ENCODE measurements around the gene PAK6.

The PAK6 gene

DNA sequence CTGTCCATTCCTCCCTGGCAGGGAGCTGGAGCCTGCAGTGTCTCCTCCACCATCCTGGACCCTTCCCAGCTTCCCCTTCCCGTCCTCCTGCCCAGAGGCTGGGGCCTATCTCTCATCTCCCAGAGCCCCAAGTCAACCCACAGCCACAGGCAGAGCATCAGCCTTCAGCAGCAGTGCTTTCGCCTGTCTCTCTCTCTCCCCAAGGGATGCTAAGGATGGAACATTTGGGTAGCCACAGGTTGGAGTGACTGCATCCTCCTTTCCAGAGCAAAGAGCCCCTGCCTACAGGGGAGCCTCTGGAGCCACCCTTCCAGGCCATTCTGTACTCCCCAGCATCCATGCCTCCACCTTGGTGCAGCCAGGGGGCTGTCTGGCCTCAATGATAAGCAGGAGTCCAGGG, 64.7 kb downstream of the PAK6 start:
- no peak overlapping the region for H3K27ac Mint-ChIP-seq
- peaks cover 19% of the 10 kb centered on the region for H3K4me1 Mint-ChIP-seq (ENCODE audit: low read depth)
- H3K27me3 Mint-ChIP-seq (ENCODE audit: low read depth) = no peaks in the 10 kb centered on the region
- peaks cover 10% of the 10 kb centered on the region for H3K9me3 Mint-ChIP-seq
- no peak for DNase-seq (ENCODE audit: low spot score)
- H3K4me3 Mint-ChIP-seq = no peak overlapping the region
- peaks cover 38% of the 10 kb centered on the region for H3K36me3 Mint-ChIP-seq (ENCODE audit: low read depth)

DNA sequence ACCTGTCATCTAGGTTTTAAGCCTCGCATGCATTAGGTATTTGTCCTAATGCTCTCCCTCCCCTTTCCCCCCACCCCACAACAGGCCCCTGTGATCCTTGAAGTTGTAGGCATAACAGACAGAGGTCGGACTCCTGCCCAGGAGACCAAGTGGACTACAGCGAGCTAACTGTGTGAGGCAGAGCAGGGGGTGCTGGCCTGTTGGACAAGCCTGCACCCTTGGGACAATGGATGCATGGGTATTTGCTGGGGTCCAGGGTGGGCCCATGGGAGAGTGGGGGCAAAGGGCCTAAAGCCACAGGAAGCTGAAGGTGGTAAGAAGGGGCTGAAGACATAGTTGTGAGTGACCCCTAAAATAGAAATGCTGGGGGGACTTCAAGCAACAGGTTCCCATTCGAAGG, 66.4 kb downstream of the PAK6 start:
- DNase-seq (ENCODE audit: low spot score) = no peak
- peak overlapping the region; percentile 15 for H3K4me3 Mint-ChIP-seq
- peaks cover 33% of the 10 kb centered on the region for H3K4me1 Mint-ChIP-seq (ENCODE audit: low read depth)
- peaks cover 27% of the 10 kb centered on the region for H3K36me3 Mint-ChIP-seq (ENCODE audit: low read depth)
- H3K27me3 Mint-ChIP-seq (ENCODE audit: low read depth) = no peaks in the 10 kb centered on the region
- peaks cover 6% of the 10 kb centered on the region for H3K9me3 Mint-ChIP-seq
- H3K27ac Mint-ChIP-seq = no peak overlapping the region

DNA sequence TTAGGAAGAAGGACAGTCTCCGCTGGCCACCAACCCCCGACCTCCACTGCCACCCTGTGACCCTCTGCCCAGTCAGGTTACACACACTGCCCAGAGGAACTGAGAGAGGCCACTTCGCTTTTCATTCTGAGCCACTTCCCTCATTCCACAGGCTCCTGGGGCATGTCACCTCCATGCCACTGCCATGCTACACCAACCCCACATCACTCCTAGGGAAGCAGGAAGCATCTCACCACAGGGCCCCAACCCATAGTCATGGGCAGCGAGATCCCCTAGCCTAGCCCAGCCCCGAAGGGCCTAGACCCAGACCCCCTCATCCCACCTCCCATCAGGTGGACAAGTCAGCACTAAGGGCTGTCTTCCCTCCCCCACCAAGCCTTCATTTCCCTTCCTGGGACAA, 67.5 kb downstream of the PAK6 start:
- Mint-ChIP-seq H3K36me3 (ENCODE audit: low read depth) (peaks cover 18% of the 10 kb centered on the region), H3K27ac (peak overlapping the region; percentile 64), H3K9me3 (no peaks in the 10 kb centered on the region), H3K27me3 (ENCODE audit: low read depth) (peaks cover 5% of the 10 kb centered on the region), H3K4me3 (peak overlapping the region; percentile 95), H3K4me1 (ENCODE audit: low read depth) (peaks cover 33% of the 10 kb centered on the region)
- DNase-seq (ENCODE audit: low spot score) = no peak

DNA sequence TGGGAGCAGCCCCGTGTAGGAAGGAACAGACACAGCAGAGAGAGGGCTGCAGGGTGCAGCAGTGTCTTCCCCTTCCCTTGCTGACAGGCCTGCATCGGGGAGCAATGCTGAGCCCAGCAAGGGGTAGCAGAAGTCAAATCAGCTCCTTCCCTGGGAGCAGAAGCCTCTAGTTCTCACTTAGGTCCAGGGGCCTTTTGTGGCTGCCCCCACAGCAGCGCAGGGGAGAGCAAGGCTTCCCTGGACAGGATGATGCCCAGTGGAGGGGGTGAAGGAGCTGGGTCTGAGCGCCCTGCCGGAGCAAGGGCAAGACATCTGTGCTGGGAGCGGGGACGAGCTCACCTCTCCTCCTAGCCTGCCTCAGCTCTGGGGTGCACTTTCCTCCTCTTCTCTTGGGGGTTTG, 68.0 kb downstream of the PAK6 start:
- no peaks in the 10 kb centered on the region for H3K9me3 Mint-ChIP-seq
- peaks cover 13% of the 10 kb centered on the region for H3K36me3 Mint-ChIP-seq (ENCODE audit: low read depth)
- DNase-seq (ENCODE audit: low spot score) = no peak
- peaks cover 33% of the 10 kb centered on the region for H3K4me1 Mint-ChIP-seq (ENCODE audit: low read depth)
- H3K27me3 Mint-ChIP-seq (ENCODE audit: low read depth) = peaks cover 8% of the 10 kb centered on the region
- peak overlapping the region; percentile 64 for H3K27ac Mint-ChIP-seq
- H3K4me3 Mint-ChIP-seq = peak overlapping the region; percentile 95

DNA sequence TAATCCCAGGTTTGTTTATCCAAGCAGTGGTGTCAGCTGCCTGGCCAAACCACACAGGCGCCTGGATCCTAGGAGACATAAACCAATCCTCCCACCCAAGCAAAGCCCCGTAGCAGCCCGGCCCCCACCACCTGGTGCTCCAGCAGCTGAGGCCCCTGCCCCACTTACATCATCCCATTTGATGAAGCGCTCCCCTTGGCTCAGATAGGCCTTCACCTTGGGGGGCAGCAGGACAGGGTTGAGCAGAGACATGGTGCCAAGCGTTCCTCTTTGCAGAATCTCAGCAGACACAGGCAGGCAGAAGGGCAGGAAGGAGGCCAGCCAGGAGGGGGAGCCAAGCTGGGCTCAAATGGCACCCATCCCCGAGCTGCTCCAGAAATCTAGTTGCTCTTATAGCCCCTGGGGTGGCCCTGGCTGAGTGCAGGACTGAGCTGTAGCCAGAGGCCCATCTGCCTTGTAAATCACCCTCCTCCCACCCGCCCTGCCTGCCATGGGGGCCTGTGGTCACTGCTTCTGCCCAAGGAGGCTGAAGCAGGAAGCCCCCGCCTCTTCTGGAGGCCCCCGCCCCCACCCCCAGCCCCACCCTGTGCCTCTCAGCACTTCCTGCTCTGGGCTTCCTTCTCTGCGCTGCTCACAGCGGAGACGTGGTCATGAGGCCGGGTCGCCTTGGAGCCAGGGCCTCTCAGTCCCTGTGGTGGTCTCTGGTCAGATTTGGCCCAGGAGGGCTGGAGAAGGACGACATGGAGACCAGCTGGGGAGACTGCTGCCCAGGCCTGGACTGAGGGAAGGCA, 68.8 kb downstream of the PAK6 start, which contains the start of gene PLCB2:
PLCB2 (minus strand) TSS at position 515 of the 791 bp plus-strand sequence; CDS start at position 252, 263 bp downstream.
- peak; percentile 69 for DNase-seq (ENCODE audit: low spot score)
- Mint-ChIP-seq H3K27ac (peak within 1 kb of the TSS; percentile 97), H3K27me3 (ENCODE audit: low read depth) (peaks cover 14% of the 10 kb centered on the region), H3K4me1 (ENCODE audit: low read depth) (peaks cover 33% of the 10 kb centered on the region), H3K4me3 (peak within 1 kb of the TSS; percentile 95), H3K36me3 (ENCODE audit: low read depth) (peaks cover 12% of the 10 kb centered on the region), H3K9me3 (no peaks in the 10 kb centered on the region)

DNA sequence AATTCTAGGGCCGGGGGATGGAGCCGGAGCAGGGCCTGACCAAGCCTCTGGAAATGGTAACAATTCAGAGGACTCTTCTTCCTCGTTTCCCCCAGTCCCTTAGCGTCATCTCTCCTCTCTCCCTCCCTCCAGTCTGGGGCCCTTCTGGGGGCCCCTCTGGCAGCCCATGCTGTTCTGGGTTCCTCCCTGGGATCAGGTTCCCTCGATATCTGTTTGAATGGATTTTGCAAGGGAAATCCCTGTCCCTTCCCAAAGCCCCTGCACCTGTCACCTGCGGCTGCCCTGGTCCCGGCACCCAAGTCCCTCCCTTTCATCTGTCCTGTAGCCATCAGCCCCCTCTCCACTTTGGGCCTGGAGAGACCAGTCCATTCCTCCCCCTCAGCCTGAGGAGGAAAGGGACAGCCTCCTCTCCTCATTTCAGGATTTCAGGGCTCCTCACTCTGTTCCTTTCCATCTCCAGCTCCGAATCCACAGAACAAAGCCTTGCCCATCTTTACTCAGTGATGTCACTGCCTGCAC, 70.5 kb downstream of the PAK6 start:
- DNase-seq (ENCODE audit: low spot score) = no peak
- Mint-ChIP-seq H3K9me3 (no peaks in the 10 kb centered on the region), H3K36me3 (ENCODE audit: low read depth) (peaks cover 2% of the 10 kb centered on the region), H3K27ac (peak overlapping the region; percentile 97), H3K4me3 (peak overlapping the region; percentile 95), H3K27me3 (ENCODE audit: low read depth) (peaks cover 30% of the 10 kb centered on the region), H3K4me1 (ENCODE audit: low read depth) (peaks cover 37% of the 10 kb centered on the region)

DNA sequence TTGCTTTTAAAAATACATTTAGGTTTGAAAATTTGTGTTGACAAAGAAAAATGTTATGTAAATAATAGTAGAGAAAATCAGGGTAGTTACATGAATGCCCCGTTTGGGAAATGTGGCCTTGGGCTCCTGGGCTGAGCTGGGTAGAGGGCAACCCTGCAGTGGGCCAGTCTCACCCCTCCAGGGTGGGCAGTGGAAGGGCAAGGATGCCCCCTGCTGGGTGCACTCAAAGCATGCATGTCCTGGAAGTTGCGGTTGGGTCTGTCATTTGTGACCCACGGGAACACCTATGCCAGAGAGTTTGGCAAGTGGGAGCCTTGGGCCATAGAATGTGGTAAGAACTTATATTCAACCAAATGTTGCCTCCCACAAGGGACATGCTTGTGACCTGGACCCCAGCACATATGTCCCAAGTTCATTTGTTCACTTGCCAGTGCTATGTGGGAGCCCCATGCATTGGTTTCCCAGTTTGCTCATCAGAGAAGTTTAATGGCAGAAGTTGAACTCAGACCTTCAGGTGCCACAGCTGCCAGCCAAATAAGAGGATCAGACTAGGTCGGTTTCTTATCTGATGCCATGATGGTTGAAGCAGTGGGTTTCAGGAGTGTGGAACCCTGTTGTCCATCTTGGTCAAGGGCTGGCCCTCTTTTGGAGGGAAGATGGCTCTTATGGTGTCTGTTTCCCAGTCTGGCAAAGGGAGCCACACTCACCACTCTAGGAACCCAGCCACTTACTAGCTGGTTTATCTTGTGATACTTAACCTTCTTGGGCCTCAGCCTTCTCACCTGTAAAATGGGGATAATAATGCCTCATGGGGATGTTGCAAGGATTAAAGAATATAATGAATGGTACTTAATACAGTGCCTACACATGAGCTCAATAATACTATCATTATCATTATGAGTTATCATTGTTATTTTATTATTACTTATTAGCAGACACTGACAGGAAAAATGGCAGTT, 71.4 kb downstream of the PAK6 start:
- Mint-ChIP-seq H3K4me3 (peak overlapping the region; percentile 95), H3K4me1 (ENCODE audit: low read depth) (peaks cover 32% of the 10 kb centered on the region), H3K9me3 (no peaks in the 10 kb centered on the region), H3K27ac (peak overlapping the region; percentile 97), H3K27me3 (ENCODE audit: low read depth) (peaks cover 35% of the 10 kb centered on the region), H3K36me3 (ENCODE audit: low read depth) (peaks cover 2% of the 10 kb centered on the region)
- DNase-seq (ENCODE audit: low spot score) = peak; percentile 55

DNA sequence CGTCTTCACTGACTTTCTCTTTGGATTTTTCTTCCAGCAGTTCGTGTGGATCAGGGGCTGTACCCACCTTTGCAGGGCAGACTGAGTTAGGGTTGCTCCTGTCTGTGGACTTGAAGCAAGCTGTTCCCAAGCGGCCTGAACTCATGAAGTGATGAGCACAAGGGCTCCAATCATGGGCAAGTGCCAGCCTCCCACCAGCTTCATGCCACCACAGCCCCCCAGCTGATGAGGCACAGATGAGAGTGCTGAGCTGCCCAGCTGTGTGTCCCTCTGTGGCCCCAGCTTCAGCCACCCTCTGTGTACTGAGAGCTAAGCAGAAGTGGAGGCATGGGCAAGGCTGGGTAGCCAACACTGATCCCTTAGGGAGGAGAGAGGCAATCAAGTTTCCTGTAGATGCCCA, 72.1 kb downstream of the PAK6 start:
- Mint-ChIP-seq H3K27ac (peak overlapping the region; percentile 39), H3K4me1 (ENCODE audit: low read depth) (peaks cover 27% of the 10 kb centered on the region), H3K9me3 (no peaks in the 10 kb centered on the region), H3K36me3 (ENCODE audit: low read depth) (peaks cover 2% of the 10 kb centered on the region), H3K4me3 (no peak overlapping the region), H3K27me3 (ENCODE audit: low read depth) (peaks cover 42% of the 10 kb centered on the region)
- DNase-seq (ENCODE audit: low spot score) = no peak

DNA sequence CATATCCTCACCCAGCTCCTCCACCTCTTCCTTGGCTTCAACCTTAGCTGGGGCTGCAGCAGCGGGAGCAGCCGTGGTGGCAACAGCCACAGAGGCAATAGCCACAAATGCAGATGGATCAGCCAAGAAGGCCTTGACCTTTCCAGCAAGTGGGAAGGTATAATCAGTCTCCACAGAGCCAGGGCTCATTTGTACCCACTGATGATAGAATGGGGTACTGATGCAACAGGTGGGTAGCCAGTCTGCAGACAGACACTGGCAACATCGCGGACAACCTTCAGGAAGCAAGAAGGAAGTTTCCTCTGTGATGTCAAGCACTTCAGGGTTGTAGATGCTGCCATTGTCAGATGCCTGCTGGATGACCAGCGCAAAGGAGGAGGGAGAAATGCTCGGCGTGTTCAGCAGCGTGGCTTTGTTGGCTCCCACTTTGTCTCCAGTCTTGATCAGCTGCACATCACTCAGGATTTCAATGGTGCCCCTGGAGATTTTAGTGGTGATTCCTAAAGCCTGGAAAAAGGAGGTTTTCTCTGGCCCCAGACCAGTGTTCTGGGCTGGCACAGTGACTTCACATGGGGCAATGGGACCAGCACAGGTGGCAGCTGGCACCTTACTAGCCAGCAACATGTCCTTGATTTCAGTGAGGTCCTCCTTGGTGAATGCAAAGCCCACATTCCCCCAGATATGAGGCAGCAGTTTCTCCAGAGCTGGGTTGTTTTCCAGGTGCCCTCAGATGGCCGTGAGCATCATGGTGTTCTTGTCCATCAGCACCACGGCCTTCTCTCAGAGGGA, 73.7 kb downstream of the PAK6 start:
- Mint-ChIP-seq H3K27me3 (ENCODE audit: low read depth) (peaks cover 53% of the 10 kb centered on the region), H3K9me3 (no peaks in the 10 kb centered on the region), H3K4me3 (no peak overlapping the region), H3K4me1 (ENCODE audit: low read depth) (peaks cover 20% of the 10 kb centered on the region), H3K36me3 (ENCODE audit: low read depth) (peaks cover 2% of the 10 kb centered on the region), H3K27ac (no peak overlapping the region)
- DNase-seq (ENCODE audit: low spot score) = no peak

DNA sequence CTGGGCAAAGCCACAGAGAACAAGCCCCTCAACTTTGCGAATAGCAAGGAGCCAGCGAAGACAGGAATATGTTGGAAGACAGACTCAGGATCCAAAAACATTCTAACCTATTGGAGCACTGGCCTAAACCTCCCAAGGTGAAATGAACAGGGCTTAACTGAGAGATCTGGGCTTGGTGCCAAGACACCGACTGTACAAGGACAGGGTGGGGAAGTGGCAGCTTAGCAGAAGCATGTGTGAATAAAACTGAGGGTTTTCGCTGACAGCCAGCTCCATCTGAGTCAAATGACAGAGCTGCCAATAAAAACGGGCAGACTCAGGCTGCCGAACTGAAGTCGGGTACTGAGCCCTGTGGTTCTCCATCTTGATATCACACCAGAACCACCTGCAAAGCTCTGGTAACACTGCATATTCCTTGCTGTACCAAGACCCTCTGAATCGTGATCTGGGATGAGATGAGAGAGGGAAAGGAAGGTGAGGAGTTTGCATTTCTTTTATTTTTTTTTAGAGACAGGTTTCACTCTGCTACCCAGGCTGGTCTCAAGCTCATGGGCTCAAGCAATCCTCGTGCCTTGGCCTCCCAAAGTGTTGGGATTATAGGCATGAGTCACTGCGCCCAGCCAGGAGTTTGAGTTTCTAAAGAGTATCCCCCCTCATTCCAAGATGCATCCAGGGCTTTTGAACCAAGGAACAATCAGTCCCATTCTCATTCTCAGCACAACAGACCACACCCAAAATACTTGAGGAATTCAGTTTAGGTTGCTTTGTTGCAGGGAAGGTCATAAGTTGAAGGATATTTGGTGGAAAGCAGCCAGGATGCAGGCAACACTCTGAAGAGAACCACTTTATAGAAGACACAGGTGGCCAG, 74.9 kb downstream of the PAK6 start:
- Mint-ChIP-seq H3K9me3 (no peaks in the 10 kb centered on the region), H3K4me3 (no peak overlapping the region), H3K27ac (no peak overlapping the region), H3K4me1 (ENCODE audit: low read depth) (peaks cover 16% of the 10 kb centered on the region), H3K36me3 (ENCODE audit: low read depth) (no peaks in the 10 kb centered on the region), H3K27me3 (ENCODE audit: low read depth) (peaks cover 55% of the 10 kb centered on the region)
- no peak for DNase-seq (ENCODE audit: low spot score)

DNA sequence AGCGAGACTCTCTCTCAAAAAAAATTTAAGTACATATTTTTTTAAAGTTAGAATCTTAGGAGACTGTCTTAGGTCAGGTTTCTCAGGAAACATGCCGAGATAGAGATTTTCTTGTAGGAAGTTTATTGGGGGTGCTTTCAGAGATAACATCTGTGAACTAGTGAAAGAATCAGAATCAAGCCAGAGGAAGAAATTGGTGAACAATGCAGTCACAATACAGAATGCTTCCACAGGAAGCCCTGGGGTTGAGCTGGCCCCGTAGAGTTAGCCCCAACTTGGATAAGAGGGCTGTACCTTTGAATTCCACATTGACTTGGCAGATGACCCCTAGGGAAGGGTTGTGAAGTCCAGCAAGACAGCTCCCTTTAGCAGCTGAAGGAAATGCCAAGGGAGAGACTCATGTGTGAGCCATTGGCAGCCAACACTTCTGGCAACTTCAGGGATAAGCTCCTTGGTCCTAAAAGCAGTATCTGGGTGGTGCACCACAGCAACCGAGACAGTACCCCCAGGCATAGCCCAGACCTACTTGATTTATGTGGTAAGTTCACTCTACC, 75.9 kb downstream of the PAK6 start:
- no peak overlapping the region for H3K27ac Mint-ChIP-seq
- no peaks in the 10 kb centered on the region for H3K36me3 Mint-ChIP-seq (ENCODE audit: low read depth)
- H3K27me3 Mint-ChIP-seq (ENCODE audit: low read depth) = peaks cover 55% of the 10 kb centered on the region
- no peaks in the 10 kb centered on the region for H3K9me3 Mint-ChIP-seq
- peaks cover 6% of the 10 kb centered on the region for H3K4me1 Mint-ChIP-seq (ENCODE audit: low read depth)
- DNase-seq (ENCODE audit: low spot score) = no peak
- no peak overlapping the region for H3K4me3 Mint-ChIP-seq

DNA sequence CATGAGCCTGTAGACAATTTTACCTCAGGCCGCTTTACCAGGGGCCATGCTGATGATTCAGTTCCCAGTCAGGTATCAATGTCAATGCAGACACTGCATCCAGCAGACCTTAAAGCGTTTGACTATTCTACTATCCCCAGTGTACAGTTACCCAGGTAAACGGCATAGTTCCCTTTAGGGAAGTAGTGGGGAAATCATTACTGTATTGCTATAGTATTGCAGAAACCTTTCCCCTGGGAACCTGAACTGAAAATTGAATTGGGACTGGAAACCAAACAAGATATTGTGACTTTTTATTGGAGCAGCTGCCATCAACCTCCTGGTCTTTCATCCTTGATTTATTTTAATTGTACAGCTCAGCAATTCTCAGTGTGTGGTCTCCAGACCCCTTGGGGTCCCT, 78.1 kb downstream of the PAK6 start:
- DNase-seq (ENCODE audit: low spot score) = no peak
- no peak overlapping the region for H3K4me3 Mint-ChIP-seq
- peaks cover 10% of the 10 kb centered on the region for H3K4me1 Mint-ChIP-seq (ENCODE audit: low read depth)
- H3K9me3 Mint-ChIP-seq = no peaks in the 10 kb centered on the region
- no peaks in the 10 kb centered on the region for H3K36me3 Mint-ChIP-seq (ENCODE audit: low read depth)
- H3K27me3 Mint-ChIP-seq (ENCODE audit: low read depth) = peaks cover 58% of the 10 kb centered on the region
- H3K27ac Mint-ChIP-seq = no peak overlapping the region

Data from T-helper 2 cell treated with Interferon-gamma antibody and Interleukin-4, amounts not matched to agents 5 μg/mL and 100 μg/mL, for 36 hours (primary cell).